Coronary artery (tissue), 2 donors: ENCODE results near the gene SMAD3.
A peak's percentile ranks its signal among the peaks of the same experiment; 100 is the strongest.

Experiments used
- DNase-seq: peaks from one replicate; pipeline ENCODE4 v3.0.0-alpha.2; 2017; ENCODE audit warnings: low spot score
- H3K27ac ChIP-seq, 2 donors: fragments of 200-600 bp; sonication (generic); one replicate each; pipeline ENCODE4 v1.5.1; 2016 to 2019
- H3K4me3 ChIP-seq: fragments of 200-600 bp; sonication (generic); 2 replicates; pipeline ENCODE4 v1.5.1; 2016; ENCODE audit warnings: mild to moderate bottlenecking, moderate library complexity
- CTCF ChIP-seq: fragments of 200-600 bp; sonication (generic); IDR thresholded peaks from one replicate; pipeline ENCODE4 v1.5.1; 2019; ENCODE audit warnings: antibody characterized with exemption

SMAD3 gene

GRCh38 chr15:67156426-67156825, 91.0 kb downstream of the SMAD3 start:
- H3K27ac ChIP-seq: no peak overlapping the region
- no peak overlapping the region for H3K4me3 ChIP-seq
- DNase-seq: no peak
- no peak for TF ChIP-seq CTCF

GRCh38 chr15:67156834-67157233, 91.4 kb downstream of the SMAD3 start:
- H3K4me3 ChIP-seq: no peak overlapping the region
- no peak for DNase-seq
- no peak overlapping the region for H3K27ac ChIP-seq
- no peak for TF ChIP-seq CTCF

- no peak for DNase-seq
- TF ChIP-seq CTCF: no peak
- no peak overlapping the region for H3K4me3 ChIP-seq
- peak overlapping the region in 1 of 2 donors; percentile 36 for H3K27ac ChIP-seq
Observed at GRCh38 chr15:67157521-67158252, 92.3 kb downstream of the SMAD3 start.

GRCh38 chr15:67158367-67158766, 93.0 kb downstream of the SMAD3 start:
- no peak for TF ChIP-seq CTCF
- H3K27ac ChIP-seq: peak overlapping the region in 1 of 2 donors; percentile 36
- DNase-seq: no peak
- no peak overlapping the region for H3K4me3 ChIP-seq

- no peak for DNase-seq
- H3K27ac ChIP-seq: no peak overlapping the region
- TF ChIP-seq CTCF: no peak
- no peak overlapping the region for H3K4me3 ChIP-seq
Observed at GRCh38 chr15:67161412-67161811, 96.0 kb downstream of the SMAD3 start.

GRCh38 chr15:67161881-67162280, 96.5 kb downstream of the SMAD3 start:
- no peak for DNase-seq
- Histone ChIP-seq H3K27ac (no peak overlapping the region), H3K4me3 (no peak overlapping the region)
- TF ChIP-seq CTCF: no peak

- no peak overlapping the region for H3K4me3 ChIP-seq
- no peak for TF ChIP-seq CTCF
- DNase-seq: no peak
- no peak overlapping the region for H3K27ac ChIP-seq
Observed at GRCh38 chr15:67163180-67163579, 97.8 kb downstream of the SMAD3 start.
